ENCODE results near the gene NALCN.

Gene NALCN

GRCh38 chr13:101026736-101027398, 389.4 kb downstream of the NALCN start:
- no peak overlapping the region for H3K4me3 ChIP-seq (ENCODE audit: low read depth, low read length)
- TF ChIP-seq, protein P1, sequence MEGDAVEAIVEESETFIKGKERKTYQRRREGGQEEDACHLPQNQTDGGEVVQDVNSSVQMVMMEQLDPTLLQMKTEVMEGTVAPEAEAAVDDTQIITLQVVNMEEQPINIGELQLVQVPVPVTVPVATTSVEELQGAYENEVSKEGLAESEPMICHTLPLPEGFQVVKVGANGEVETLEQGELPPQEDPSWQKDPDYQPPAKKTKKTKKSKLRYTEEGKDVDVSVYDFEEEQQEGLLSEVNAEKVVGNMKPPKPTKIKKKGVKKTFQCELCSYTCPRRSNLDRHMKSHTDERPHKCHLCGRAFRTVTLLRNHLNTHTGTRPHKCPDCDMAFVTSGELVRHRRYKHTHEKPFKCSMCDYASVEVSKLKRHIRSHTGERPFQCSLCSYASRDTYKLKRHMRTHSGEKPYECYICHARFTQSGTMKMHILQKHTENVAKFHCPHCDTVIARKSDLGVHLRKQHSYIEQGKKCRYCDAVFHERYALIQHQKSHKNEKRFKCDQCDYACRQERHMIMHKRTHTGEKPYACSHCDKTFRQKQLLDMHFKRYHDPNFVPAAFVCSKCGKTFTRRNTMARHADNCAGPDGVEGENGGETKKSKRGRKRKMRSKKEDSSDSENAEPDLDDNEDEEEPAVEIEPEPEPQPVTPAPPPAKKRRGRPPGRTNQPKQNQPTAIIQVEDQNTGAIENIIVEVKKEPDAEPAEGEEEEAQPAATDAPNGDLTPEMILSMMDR (IDR thresholded peaks at IDR 0.05; ENCODE audit: low read depth, low read length): no peak
- DNase-seq (ENCODE audit: low read depth, low spot score): no peak

DNA sequence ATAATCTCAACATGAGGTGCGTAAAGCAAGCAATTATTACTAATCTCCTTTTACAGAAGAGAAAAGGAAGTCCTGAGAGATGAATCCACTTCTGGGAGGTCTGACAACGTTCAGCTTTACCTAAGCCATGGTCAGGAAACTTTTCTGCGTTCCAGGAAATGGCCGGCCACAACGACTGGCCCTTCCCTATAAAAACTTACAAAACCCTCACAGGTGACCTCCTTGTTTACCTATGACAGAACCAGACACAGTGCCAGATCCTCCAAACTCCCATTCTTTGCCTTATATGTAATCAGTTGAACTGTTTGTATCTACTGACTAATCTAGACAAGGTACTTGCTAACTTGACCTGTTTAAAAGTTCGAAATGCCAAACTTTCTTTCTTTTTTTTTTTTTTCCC, 390.0 kb downstream of the NALCN start:
- H3K4me3 ChIP-seq (ENCODE audit: low read depth, low read length): no peak overlapping the region
- in situ Hi-C loops (cut with HindIII; ENCODE audit: low sequenced_read_pairs): no loop called here
- no peak for DNase-seq (ENCODE audit: low read depth, low spot score)
- TF ChIP-seq, protein P1 (IDR thresholded peaks at IDR 0.05; ENCODE audit: low read depth, low read length): no peak

More at GRCh38 chr13:101026736-101027398, 389.4 kb downstream of the NALCN start:
- in situ Hi-C loops (cut with HindIII; ENCODE audit: low sequenced_read_pairs): no loop called here

- in situ Hi-C loops (cut with HindIII; ENCODE audit: low sequenced_read_pairs): no loop called here
- DNase-seq (ENCODE audit: low read depth, low spot score): no peak
- no peak overlapping the region for H3K4me3 ChIP-seq (ENCODE audit: low read depth, low read length)
- TF ChIP-seq, protein P1 (IDR thresholded peaks at IDR 0.05; ENCODE audit: low read depth, low read length): no peak
Observed at GRCh38 chr13:101025925-101026324, 390.4 kb downstream of the NALCN start.

GRCh38 chr13:101025519-101025918, 390.8 kb downstream of the NALCN start:
- H3K4me3 ChIP-seq (ENCODE audit: low read depth, low read length): no peak overlapping the region
- TF ChIP-seq, protein P1 (IDR thresholded peaks at IDR 0.05; ENCODE audit: low read depth, low read length): no peak
- in situ Hi-C loops (cut with HindIII; ENCODE audit: low sequenced_read_pairs): no loop called here
- no peak for DNase-seq (ENCODE audit: low read depth, low spot score)

- TF ChIP-seq, protein P1 (IDR thresholded peaks at IDR 0.05; ENCODE audit: low read depth, low read length): no peak
- in situ Hi-C loops (cut with HindIII; ENCODE audit: low sequenced_read_pairs): no loop called here
- no peak overlapping the region for H3K4me3 ChIP-seq (ENCODE audit: low read depth, low read length)
- DNase-seq (ENCODE audit: low read depth, low spot score): peak; percentile 17
Observed at GRCh38 chr13:101019126-101019525, 397.2 kb downstream of the NALCN start.

GRCh38 chr13:101018720-101019119, 397.6 kb downstream of the NALCN start:
- in situ Hi-C loops (cut with HindIII; ENCODE audit: low sequenced_read_pairs): no loop called here

More at GRCh38 chr13:101018720-101019119, 397.6 kb downstream of the NALCN start:
- TF ChIP-seq, protein P1 (IDR thresholded peaks at IDR 0.05; ENCODE audit: low read depth, low read length): no peak
- no peak overlapping the region for H3K4me3 ChIP-seq (ENCODE audit: low read depth, low read length)
- DNase-seq (ENCODE audit: low read depth, low spot score): peak; percentile 75
